ENCODE measurements around the gene PHF2. TPM values are rescaled to one million over a fixed set of nuclear protein-coding genes. Genes with fewer than 3 reads are reported as not detected.

The PHF2 gene
- total RNA-seq, 4 donors from 2014 or later: 21.1 to 38.2 (median 21.3) TPM

- intact Hi-C loops (cut with DNase I; ENCODE audit: low total_unique reads): no loop called here
- TF ChIP-seq POLR2AphosphoS5 (IDR thresholded peaks at IDR 0.05) (no peak), POLR2A (IDR thresholded peaks at IDR 0.05) (no peak), CTCF (IDR thresholded peaks at IDR 0.05) (no peak), EP300 (IDR thresholded peaks at IDR 0.05; ENCODE audit: low read depth) (no peak)
- DNase-seq: no peak
- in situ Hi-C loops (cut with MboI; ENCODE audit: low pct_ligation_motif_present in 1 of 4, low pct_unique_long_range_greater_than_20kb in 1 of 4, low sequenced_read_pairs in 3 of 4): loop anchor here in 2 of 4 donors (25.0 kb wide), 2 partner anchors 229 to 379 kb away; no protein-coding TSS in a partner anchor
- no peaks in the 10 kb centered on the region for H3K9me3 ChIP-seq
- no peaks in the 10 kb centered on the region for H3K4me1 ChIP-seq
- no peak overlapping the region for H3K27ac ChIP-seq
- no peaks in the 10 kb centered on the region for H3K27me3 ChIP-seq
- H3K4me3 ChIP-seq: no peak overlapping the region
- H3K36me3 ChIP-seq: peaks cover 0 to 39% (median 1%) of the 10 kb centered on the region in 4 donors
- WGBS, 2 donors (ENCODE audit: low coverage in 1 of 2): 76 to 79% methylated on average over 7 to 8 of the region's 8 CpGs
Observed at GRCh38 chr9:93541581-93542349, 34.6 kb upstream of the PHF2 start.

- in situ Hi-C loops (cut with MboI; ENCODE audit: low pct_ligation_motif_present in 1 of 4, low pct_unique_long_range_greater_than_20kb in 1 of 4, low sequenced_read_pairs in 3 of 4): loop anchor here in 2 of 4 donors (25.0 kb wide), 2 partner anchors 231 to 381 kb away; no protein-coding TSS in a partner anchor
- Histone ChIP-seq H3K27ac (no peak overlapping the region), H3K27me3 (no peaks in the 10 kb centered on the region), H3K4me1 (no peaks in the 10 kb centered on the region), H3K36me3 (peaks cover 0 to 38% (median 0%) of the 10 kb centered on the region in 4 donors), H3K9me3 (no peaks in the 10 kb centered on the region), H3K4me3 (no peak overlapping the region)
- WGBS, 2 donors (ENCODE audit: low coverage in 1 of 2): 94 to 100% methylated on average over 1 to 9 of the region's 9 CpGs
- intact Hi-C loops (cut with DNase I; ENCODE audit: low total_unique reads): no loop called here
- no peak for TF ChIP-seq CTCF (IDR thresholded peaks at IDR 0.05)
- TF ChIP-seq EP300 (IDR thresholded peaks at IDR 0.05; ENCODE audit: low read depth): no peak
- TF ChIP-seq POLR2A (IDR thresholded peaks at IDR 0.05): no peak
- TF ChIP-seq POLR2AphosphoS5 (IDR thresholded peaks at IDR 0.05): no peak
- no peak for DNase-seq
Observed at GRCh38 chr9:93543117-93543516, 33.3 kb upstream of the PHF2 start.

DNA sequence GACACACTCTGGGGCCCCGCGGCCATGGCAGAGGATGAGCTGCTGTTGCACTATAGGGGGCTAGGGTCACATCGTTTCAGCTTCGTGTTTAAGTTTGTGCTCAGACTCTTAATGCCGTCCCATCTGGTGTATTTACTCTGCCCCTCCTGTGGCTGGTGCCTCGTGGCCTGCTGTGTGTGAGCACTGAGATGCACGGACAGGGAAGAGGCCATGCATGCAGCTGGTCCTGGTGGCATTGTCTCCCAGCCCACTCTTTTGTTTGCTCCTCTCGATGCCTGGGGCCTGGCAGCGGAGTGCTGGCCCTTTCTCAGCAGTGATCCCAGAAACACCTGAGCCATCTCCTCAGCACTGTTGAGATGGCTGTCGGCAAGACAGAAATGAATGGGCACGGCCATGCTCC is 30.0 kb upstream of the PHF2 start:
- 94 to 96% methylated on average over 5 to 11 of the region's 11 CpGs for WGBS, 2 donors (ENCODE audit: low coverage in 1 of 2)
- in situ Hi-C loops (cut with MboI; ENCODE audit: low pct_ligation_motif_present in 1 of 4, low pct_unique_long_range_greater_than_20kb in 1 of 4, low sequenced_read_pairs in 3 of 4): loop anchor here in 2 of 4 donors (25.0 kb wide), 2 partner anchors 234 to 384 kb away; no protein-coding TSS in a partner anchor
- Histone ChIP-seq H3K36me3 (peaks cover 0 to 34% (median 4%) of the 10 kb centered on the region in 4 donors), H3K27me3 (no peaks in the 10 kb centered on the region), H3K9me3 (no peaks in the 10 kb centered on the region), H3K4me3 (no peak overlapping the region), H3K4me1 (peaks cover 3 to 16% (median 5%) of the 10 kb centered on the region in 4 donors), H3K27ac (no peak overlapping the region)
- TF ChIP-seq POLR2A (IDR thresholded peaks at IDR 0.05) (no peak), POLR2AphosphoS5 (IDR thresholded peaks at IDR 0.05) (no peak)
- no peak for DNase-seq
- intact Hi-C loops (cut with DNase I; ENCODE audit: low total_unique reads): no loop called here

DNA sequence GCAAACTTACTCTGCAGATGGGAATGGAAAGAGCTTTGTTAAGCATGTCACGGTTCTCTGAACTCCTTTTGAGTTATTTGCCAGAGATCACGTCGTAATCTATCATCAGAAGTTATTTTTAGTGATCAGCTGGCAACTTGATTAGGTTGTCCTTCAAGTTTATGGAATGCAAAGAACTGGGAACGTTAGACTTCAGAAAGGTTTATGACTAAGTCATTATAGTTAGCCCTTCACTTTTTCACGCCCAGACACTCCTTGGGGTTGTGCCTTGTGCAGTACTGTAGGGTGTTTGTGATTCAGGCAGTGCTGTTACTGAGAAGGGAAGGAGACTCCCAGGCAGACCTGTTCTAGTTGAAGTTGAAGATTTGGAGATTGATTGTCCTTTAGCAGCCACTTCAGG is 26.8 kb upstream of the PHF2 start:
- in situ Hi-C loops (cut with MboI; ENCODE audit: low pct_ligation_motif_present in 1 of 4, low pct_unique_long_range_greater_than_20kb in 1 of 4, low sequenced_read_pairs in 3 of 4) (loop anchor here (25.0 kb wide), 2 partner anchors 237 to 387 kb away; no protein-coding TSS in a partner anchor), intact Hi-C loops (cut with DNase I; ENCODE audit: low total_unique reads) (no loop called here)
- Histone ChIP-seq H3K9me3 (no peaks in the 10 kb centered on the region), H3K27ac (peak overlapping the region in 3 of 4 donors; percentile 54 to 60 (median 55)), H3K27me3 (no peaks in the 10 kb centered on the region), H3K36me3 (peaks cover 0 to 38% (median 12%) of the 10 kb centered on the region in 4 donors), H3K4me3 (no peak overlapping the region), H3K4me1 (peaks cover 3 to 19% (median 6%) of the 10 kb centered on the region in 4 donors)
- TF ChIP-seq POLR2AphosphoS5 (IDR thresholded peaks at IDR 0.05) (peak in 2 of 3 donors; percentile 37 to 46), CTCF (IDR thresholded peaks at IDR 0.05) (no peak)
- peak; percentile 50 for DNase-seq
- 45 to 56% methylated on average over 4 to 5 of the region's 5 CpGs for WGBS, 2 donors (ENCODE audit: low coverage in 1 of 2)
